NCI-H748 (cell line): ENCODE measurements around the gene ZMYND8.
"Not testable (repeated sequence)": the region's sequence is repeated elsewhere in the genome, so short reads cannot be mapped to it uniquely, and the experiment has no call there.

Experiments used
- DNase-seq: peaks from one replicate; lab custom pipeline; 2025; ENCODE audit not compliant: unreplicated experiment; lab: John Stamatoyannopoulos, UW

ZMYND8 gene

GRCh38 chr20:47356526-47357295 is at the start of gene ZMYND8:
Gene ZMYND8 (minus strand): TSS chr20:47356699. CDS start chr20:47356670, 29 bp downstream.
- DNase-seq, result peak; percentile 88

- DNase-seq, result no peak
These were observed 49.4 kb upstream of the ZMYND8 start for GRCh38 chr20:47405775-47406325.

GRCh38 chr20:47400685-47401084 is 44.2 kb upstream of the ZMYND8 start:
- DNase-seq, result no peak

- peak; percentile 15 for DNase-seq
These were observed 41.3 kb upstream of the ZMYND8 start for GRCh38 chr20:47397652-47398301.

- DNase-seq, result no peak
These were observed 40.4 kb upstream of the ZMYND8 start for GRCh38 chr20:47396762-47397476.

GRCh38 chr20:47393796-47394514 is 37.5 kb upstream of the ZMYND8 start:
- not testable (repeated sequence) for DNase-seq

- no peak for DNase-seq
These were observed 36.2 kb upstream of the ZMYND8 start for GRCh38 chr20:47392721-47393073.

GRCh38 chr20:47392015-47392720 is 35.7 kb upstream of the ZMYND8 start:
- DNase-seq, result no peak

- no peak for DNase-seq
These were observed 34.9 kb upstream of the ZMYND8 start for GRCh38 chr20:47391276-47392010.

GRCh38 chr20:47389867-47390347 is 33.4 kb upstream of the ZMYND8 start:
- no peak for DNase-seq

GRCh38 chr20:47385968-47386367 is 29.5 kb upstream of the ZMYND8 start:
- not testable (repeated sequence) for DNase-seq

GRCh38 chr20:47382746-47383415 is 26.4 kb upstream of the ZMYND8 start:
- no peak for DNase-seq

GRCh38 chr20:47380481-47380880 is 24.0 kb upstream of the ZMYND8 start:
- DNase-seq, result no peak

- no peak for DNase-seq
These were observed 23.1 kb upstream of the ZMYND8 start for GRCh38 chr20:47379433-47380150.

GRCh38 chr20:47377122-47377722 is 20.7 kb upstream of the ZMYND8 start:
- no peak for DNase-seq

GRCh38 chr20:47376096-47376643 is 19.7 kb upstream of the ZMYND8 start:
- DNase-seq, result peak; percentile 4

- DNase-seq, result not testable (repeated sequence)
These were observed 17.6 kb upstream of the ZMYND8 start for GRCh38 chr20:47374121-47374520.
